Neural cell (in vitro differentiated cells): ENCODE results near the gene WASF1.

Source experiments
- EP300 ChIP-seq: fragments of 450-650 bp; conservative IDR thresholded peaks from 2 replicates; pipeline ENCODE4 v1.6.1; 2014; ENCODE audit warnings: antibody characterized with exemption, mild to moderate bottlenecking, moderate library complexity; ENCODE audit not compliant: poor library complexity, severe bottlenecking
- EZH2 ChIP-seq: fragments of 200-600, 300-800 bp; shearing (Covaris generic), sonication (generic); IDR thresholded peaks from 2 replicates; pipeline ENCODE4 v1.6.1; 2014; ENCODE audit warnings: antibody characterized with exemption, low read length, borderline replicate concordance, mild to moderate bottlenecking; ENCODE audit not compliant: insufficient read depth, poor library complexity, severe bottlenecking
- MXI1 ChIP-seq: fragments of 450-650 bp; conservative IDR thresholded peaks from 2 replicates; pipeline ENCODE4 v1.6.1; 2014; ENCODE audit warnings: antibody characterized with exemption, mild to moderate bottlenecking; ENCODE audit not compliant: poor library complexity, severe bottlenecking
- TAF1 ChIP-seq: IDR thresholded peaks from 2 replicates; pipeline ENCODE4 v1.6.1; 2012; ENCODE audit warnings: low read depth
- TF ChIP-seq, protein P1 (sequence below): fragments of 450-650 bp; IDR thresholded peaks from 2 replicates; pipeline ENCODE4 v1.5.1; 2014; ENCODE audit warnings: antibody characterized with exemption, mild to moderate bottlenecking, moderate library complexity; ENCODE audit not compliant: poor library complexity, severe bottlenecking

DNA sequence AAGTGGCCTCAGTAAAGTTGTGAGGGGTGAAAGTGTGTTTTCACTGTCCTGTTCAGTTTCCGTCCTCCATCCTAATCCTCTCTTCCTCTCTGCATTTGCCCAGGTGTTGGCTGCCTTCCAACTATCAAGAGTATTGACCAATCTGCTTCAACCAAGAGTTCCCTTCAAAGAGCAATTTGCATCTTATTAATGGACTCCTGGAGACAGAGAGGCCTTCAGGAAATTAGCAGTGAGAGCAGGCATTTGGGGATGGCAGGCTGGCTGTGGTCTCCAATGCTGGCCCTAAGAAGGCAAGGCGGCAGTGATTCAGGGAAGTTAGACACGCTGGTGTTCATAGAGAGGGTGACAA lies 124.1 kb downstream of the WASF1 start:
- TF ChIP-seq, protein P1, sequence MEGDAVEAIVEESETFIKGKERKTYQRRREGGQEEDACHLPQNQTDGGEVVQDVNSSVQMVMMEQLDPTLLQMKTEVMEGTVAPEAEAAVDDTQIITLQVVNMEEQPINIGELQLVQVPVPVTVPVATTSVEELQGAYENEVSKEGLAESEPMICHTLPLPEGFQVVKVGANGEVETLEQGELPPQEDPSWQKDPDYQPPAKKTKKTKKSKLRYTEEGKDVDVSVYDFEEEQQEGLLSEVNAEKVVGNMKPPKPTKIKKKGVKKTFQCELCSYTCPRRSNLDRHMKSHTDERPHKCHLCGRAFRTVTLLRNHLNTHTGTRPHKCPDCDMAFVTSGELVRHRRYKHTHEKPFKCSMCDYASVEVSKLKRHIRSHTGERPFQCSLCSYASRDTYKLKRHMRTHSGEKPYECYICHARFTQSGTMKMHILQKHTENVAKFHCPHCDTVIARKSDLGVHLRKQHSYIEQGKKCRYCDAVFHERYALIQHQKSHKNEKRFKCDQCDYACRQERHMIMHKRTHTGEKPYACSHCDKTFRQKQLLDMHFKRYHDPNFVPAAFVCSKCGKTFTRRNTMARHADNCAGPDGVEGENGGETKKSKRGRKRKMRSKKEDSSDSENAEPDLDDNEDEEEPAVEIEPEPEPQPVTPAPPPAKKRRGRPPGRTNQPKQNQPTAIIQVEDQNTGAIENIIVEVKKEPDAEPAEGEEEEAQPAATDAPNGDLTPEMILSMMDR: no peak
- TF ChIP-seq MXI1 (no peak), EP300 (no peak), TAF1 (no peak), EZH2 (no peak)
